HL-60 (cell line): ENCODE data around the gene RPH3AL.

ENCODE experiments used
- CTCF ChIP-seq: IDR thresholded peaks from one replicate; pipeline ENCODE4 v1.5.1; 2011; ENCODE audit warnings: low read length, control low read depth, inconsistent platforms; ENCODE audit not compliant: insufficient read depth
- GABPA ChIP-seq: IDR thresholded peaks from 2 replicates; pipeline ENCODE4 v1.6.1; 2012; ENCODE audit warnings: low read depth
- POLR2AphosphoS5 ChIP-seq: IDR thresholded peaks from 2 replicates; pipeline ENCODE4 v1.6.1; 2012; ENCODE audit warnings: low read depth

GRCh38 chr17:385178-385835 lies 32.7 kb upstream of the RPH3AL start:
- TF ChIP-seq CTCF, result no peak
- no peak for TF ChIP-seq GABPA
- no peak for TF ChIP-seq POLR2AphosphoS5
